Uterus (tissue), 4 donors: ENCODE measurements around the gene ZNRF2. TPM values are rescaled to one million over a fixed set of nuclear protein-coding genes. Genes with fewer than 3 reads are reported as not detected.
A peak's percentile ranks its signal among the peaks of the same experiment; 100 is the strongest.

ENCODE experiments used
- DNase-seq, 2 donors: peaks; one replicate each; pipeline ENCODE4 v3.0.0-alpha.2; 2019 to 2020
- H3K27ac ChIP-seq, 2 donors: fragments of 200-600 bp; sonication (generic); 1 replicate in 1 of 2; 2 replicates in 1 of 2; pipeline ENCODE4 v1.5.1; 2016 to 2018
- H3K27me3 ChIP-seq, 2 donors: fragments of 200-600 bp; sonication (generic); one replicate each; pipeline ENCODE4 v1.5.1; 2018 to 2019; ENCODE audit warnings: control low read depth in 1 of 2
- H3K36me3 ChIP-seq, 2 donors: fragments of 200-600 bp; sonication (generic); one replicate each; pipeline ENCODE4 v1.5.1; 2019; ENCODE audit warnings: control low read depth in 1 of 2
- H3K4me1 ChIP-seq, 2 donors: fragments of 200-600 bp; sonication (generic); one replicate each; pipeline ENCODE4 v1.5.1; 2018 to 2019; ENCODE audit warnings: control low read depth in 1 of 2
- H3K4me3 ChIP-seq, 2 donors: fragments of 200-600 bp; sonication (generic); 1 replicate in 1 of 2; 2 replicates in 1 of 2; pipeline ENCODE4 v1.5.1; 2018 to 2019; ENCODE audit warnings: mild to moderate bottlenecking in 1 of 2
- H3K9me3 ChIP-seq, 2 donors: fragments of 200-600 bp; sonication (generic); one replicate each; pipeline ENCODE4 v1.5.1; 2019; ENCODE audit warnings: control low read depth in 1 of 2
- CTCF ChIP-seq, 4 experiments: fragments of 200-600 bp in 2 of 4; fragments of 450-650 bp in 2 of 4; sonication (generic) in 2 of 4; IDR thresholded peaks; one replicate each; pipeline ENCODE4 v1.5.1; 2016 to 2019; ENCODE audit warnings: antibody characterized with exemption in 4 of 4, mild to moderate bottlenecking in 2 of 4, moderate library complexity in 1 of 4
- POLR2A ChIP-seq, 2 donors: fragments of 450-650 bp; IDR thresholded peaks; one replicate each; pipeline ENCODE4 v1.6.1; 2016; ENCODE audit warnings: antibody characterized with exemption in 2 of 2, mild to moderate bottlenecking in 1 of 2, moderate library complexity in 1 of 2
- intact Hi-C: fragments of 100-400 bp; cut with DNase I; formaldehyde crosslinking; loops from one replicate; pipeline ENCODE4 v1.15.1; 2023; ENCODE audit warnings: low total_unique reads
- total RNA-seq, 4 donors: library from RNA; depleted of rRNA in 3 of 4; stranded (reverse); fragments of >200 nt in 3 of 4; gene quantifications; one replicate each; pipeline versions ENCODE4 v1.1.0 to v1.2.4, GENCODE V29; 2014 to 2023
- donor health status: DM: yes; HTN: yes; CAD: no.

The ZNRF2 gene
- total RNA-seq, 4 donors from 2014 or later: 22.0 to 40.6 (median 27.3) TPM

GRCh38 chr7:30396389-30396788 lies 112.0 kb downstream of the ZNRF2 start:
- H3K4me3 ChIP-seq: no peak overlapping the region
- DNase-seq: no peak
- intact Hi-C loops: no loop called here
- H3K36me3 ChIP-seq: no peaks in the 10 kb centered on the region
- H3K9me3 ChIP-seq: no peaks in the 10 kb centered on the region
- no peaks in the 10 kb centered on the region for H3K27me3 ChIP-seq
- H3K4me1 ChIP-seq: no peaks in the 10 kb centered on the region
- H3K27ac ChIP-seq: no peak overlapping the region
- TF ChIP-seq CTCF (IDR thresholded peaks at IDR 0.05) (peak in 3 of 4 experiments; percentile 5 to 24 (median 14)), POLR2A (IDR thresholded peaks at IDR 0.05) (no peak)

DNA sequence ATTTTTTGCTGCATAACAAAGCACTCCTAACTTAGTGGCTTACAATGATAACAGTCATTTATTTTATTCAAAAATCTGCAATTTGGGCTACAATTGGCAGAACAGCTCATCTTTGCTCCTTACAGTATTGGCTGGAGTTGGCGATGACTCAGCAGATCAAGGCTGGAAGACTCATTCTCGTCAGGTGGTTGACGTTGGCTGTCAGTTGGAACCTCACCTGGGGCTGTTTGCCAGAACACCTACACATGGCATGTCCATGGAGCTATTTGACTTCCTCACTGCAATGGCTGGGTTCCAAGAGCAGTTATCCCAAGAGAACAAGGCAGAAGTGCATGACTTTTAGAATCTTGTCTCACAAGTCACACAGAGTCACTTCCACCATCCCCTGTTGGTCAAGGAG lies 119.1 kb downstream of the ZNRF2 start:
- H3K27me3 ChIP-seq: no peaks in the 10 kb centered on the region
- H3K4me1 ChIP-seq: no peaks in the 10 kb centered on the region
- H3K9me3 ChIP-seq: no peaks in the 10 kb centered on the region
- no peaks in the 10 kb centered on the region for H3K36me3 ChIP-seq
- intact Hi-C loops: no loop called here
- H3K4me3 ChIP-seq: no peak overlapping the region
- no peak for DNase-seq
- no peak for TF ChIP-seq CTCF (IDR thresholded peaks at IDR 0.05)
- no peak for TF ChIP-seq POLR2A (IDR thresholded peaks at IDR 0.05)
- no peak overlapping the region for H3K27ac ChIP-seq

- intact Hi-C loops: no loop called here
- no peak overlapping the region for H3K4me3 ChIP-seq
- H3K36me3 ChIP-seq: no peaks in the 10 kb centered on the region
- H3K27me3 ChIP-seq: no peaks in the 10 kb centered on the region
- H3K4me1 ChIP-seq: no peaks in the 10 kb centered on the region
- H3K27ac ChIP-seq: no peak overlapping the region
- TF ChIP-seq POLR2A (IDR thresholded peaks at IDR 0.05) (no peak), CTCF (IDR thresholded peaks at IDR 0.05) (no peak)
- no peak for DNase-seq
- H3K9me3 ChIP-seq: no peaks in the 10 kb centered on the region
These were observed 120.8 kb downstream of the ZNRF2 start for GRCh38 chr7:30405179-30405578.

DNA sequence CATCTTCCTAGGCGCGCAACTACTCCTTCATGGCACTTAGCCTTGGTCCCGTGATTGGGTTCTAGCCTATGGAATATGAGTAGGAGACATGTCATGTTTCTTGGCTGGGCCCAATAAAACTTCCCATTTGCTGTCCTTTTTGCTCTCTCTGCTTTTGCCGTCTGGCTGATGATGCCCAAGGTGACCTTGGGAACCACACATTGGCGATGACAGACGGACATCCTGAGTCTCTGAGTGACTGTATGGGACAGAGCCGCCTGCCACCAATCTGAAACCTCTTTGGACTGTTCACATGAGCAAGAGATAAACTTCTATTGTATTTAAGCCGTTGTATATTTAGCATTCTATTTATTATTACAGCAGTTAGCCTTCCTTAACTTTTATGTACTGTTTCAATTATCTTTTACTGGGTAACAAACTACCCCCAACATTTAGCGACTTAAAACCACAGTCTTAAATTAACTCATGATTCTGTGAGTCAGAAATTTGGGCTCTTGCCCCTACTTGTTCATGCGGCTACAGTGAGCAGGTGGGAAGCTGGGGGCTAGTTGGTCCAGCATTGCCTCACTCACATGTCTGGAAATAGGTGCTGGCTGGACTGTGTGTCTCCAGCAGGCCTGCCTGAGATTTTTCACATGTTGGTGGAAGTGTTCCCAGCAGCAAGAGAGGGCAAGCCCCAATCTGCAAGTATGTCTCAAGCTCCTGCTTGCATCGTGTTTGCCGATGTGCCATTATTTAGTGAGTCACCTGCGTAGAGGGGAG lies 122.4 kb downstream of the ZNRF2 start:
- Histone ChIP-seq H3K27ac (no peak overlapping the region), H3K4me3 (no peak overlapping the region), H3K4me1 (no peaks in the 10 kb centered on the region), H3K27me3 (no peaks in the 10 kb centered on the region), H3K9me3 (no peaks in the 10 kb centered on the region), H3K36me3 (no peaks in the 10 kb centered on the region)
- DNase-seq: no peak
- intact Hi-C loops: no loop called here
- TF ChIP-seq POLR2A (IDR thresholded peaks at IDR 0.05) (no peak), CTCF (IDR thresholded peaks at IDR 0.05) (no peak)

GRCh38 chr7:30411173-30411572 lies 126.8 kb downstream of the ZNRF2 start:
- no peak overlapping the region for H3K4me3 ChIP-seq
- no peaks in the 10 kb centered on the region for H3K36me3 ChIP-seq
- H3K27me3 ChIP-seq: no peaks in the 10 kb centered on the region
- no peaks in the 10 kb centered on the region for H3K4me1 ChIP-seq
- DNase-seq: no peak
- intact Hi-C loops: loop anchor here (5.0 kb wide), 1 partner anchor 129 kb away; the partner anchor contains the start of gene ZNRF2
- H3K27ac ChIP-seq: no peak overlapping the region
- H3K9me3 ChIP-seq: no peaks in the 10 kb centered on the region
- TF ChIP-seq CTCF (IDR thresholded peaks at IDR 0.05) (no peak), POLR2A (IDR thresholded peaks at IDR 0.05) (no peak)
